Measurements from ENCODE around the gene SORCS2. TPM values are rescaled to one million over a fixed set of nuclear protein-coding genes. Genes with fewer than 3 reads are reported as not detected.

SORCS2 gene
- polyA plus RNA-seq, 1 donor (not counting 4 experiments of a cell fraction or from before 2014, with no cell fraction given) = 0.09 TPM

DNA sequence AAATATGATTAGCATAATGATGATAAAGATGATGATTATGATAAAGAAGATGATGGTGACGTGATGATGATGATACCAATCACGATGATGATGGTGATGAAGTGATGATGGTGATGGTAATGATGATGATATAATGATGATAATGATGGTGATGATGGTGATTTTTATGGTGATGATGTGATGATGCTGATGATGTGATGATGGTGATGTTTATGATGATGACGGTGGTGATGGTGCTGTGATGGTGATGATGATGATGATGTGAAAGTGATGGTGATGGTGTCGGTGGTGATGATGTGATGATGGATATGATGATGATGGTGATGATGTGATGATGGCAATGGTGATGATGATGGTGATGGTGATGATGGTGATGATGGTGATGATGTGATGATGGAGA lies 373.1 kb downstream of the SORCS2 start:
- Histone ChIP-seq H3K79me2 (ENCODE audit: control insufficient read depth, insufficient read depth, low read length) (no peaks in the 10 kb centered on the region), H3K27ac (ENCODE audit: control insufficient read depth, insufficient read depth, low read length) (no peak overlapping the region), H4K20me1 (ENCODE audit: control insufficient read depth, extremely low read depth, insufficient read depth, low read length) (no peaks in the 10 kb centered on the region), H3K4me2 (ENCODE audit: control insufficient read depth, extremely low read depth, insufficient read depth, low read depth, low read length) (no peak overlapping the region), H3K36me3 (ENCODE audit: control insufficient read depth in 2 of 2, extremely low read depth in 1 of 2, insufficient read depth in 2 of 2, low read length in 2 of 2) (no peaks in the 10 kb centered on the region), H2AFZ (ENCODE audit: control insufficient read depth, low read length) (no peak overlapping the region), H3K27me3 (ENCODE audit: control insufficient read depth, extremely low read depth, insufficient read depth, low read length) (no peaks in the 10 kb centered on the region), H3K4me3 (ENCODE audit: control insufficient read depth in 2 of 3, extremely low read depth in 1 of 3, insufficient read depth in 2 of 3, low read depth in 1 of 3, low read length in 3 of 3) (no peak overlapping the region), H3K4me1 (ENCODE audit: control insufficient read depth, extremely low read depth, insufficient read depth, low read length) (no peaks in the 10 kb centered on the region), H3K9ac (ENCODE audit: control insufficient read depth, extremely low read depth, insufficient read depth, low read length) (no peak overlapping the region), H3K9me3 (ENCODE audit: control insufficient read depth, low read depth, low read length) (peaks cover 7% of the 10 kb centered on the region), H3K9me1 (ENCODE audit: control insufficient read depth, extremely low read depth, insufficient read depth, low read length) (no peaks in the 10 kb centered on the region)
- no peak for FAIRE-seq
- DNase-seq (ENCODE audit: low read depth, low spot score) = no peak
- TF ChIP-seq, protein P1, sequence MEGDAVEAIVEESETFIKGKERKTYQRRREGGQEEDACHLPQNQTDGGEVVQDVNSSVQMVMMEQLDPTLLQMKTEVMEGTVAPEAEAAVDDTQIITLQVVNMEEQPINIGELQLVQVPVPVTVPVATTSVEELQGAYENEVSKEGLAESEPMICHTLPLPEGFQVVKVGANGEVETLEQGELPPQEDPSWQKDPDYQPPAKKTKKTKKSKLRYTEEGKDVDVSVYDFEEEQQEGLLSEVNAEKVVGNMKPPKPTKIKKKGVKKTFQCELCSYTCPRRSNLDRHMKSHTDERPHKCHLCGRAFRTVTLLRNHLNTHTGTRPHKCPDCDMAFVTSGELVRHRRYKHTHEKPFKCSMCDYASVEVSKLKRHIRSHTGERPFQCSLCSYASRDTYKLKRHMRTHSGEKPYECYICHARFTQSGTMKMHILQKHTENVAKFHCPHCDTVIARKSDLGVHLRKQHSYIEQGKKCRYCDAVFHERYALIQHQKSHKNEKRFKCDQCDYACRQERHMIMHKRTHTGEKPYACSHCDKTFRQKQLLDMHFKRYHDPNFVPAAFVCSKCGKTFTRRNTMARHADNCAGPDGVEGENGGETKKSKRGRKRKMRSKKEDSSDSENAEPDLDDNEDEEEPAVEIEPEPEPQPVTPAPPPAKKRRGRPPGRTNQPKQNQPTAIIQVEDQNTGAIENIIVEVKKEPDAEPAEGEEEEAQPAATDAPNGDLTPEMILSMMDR (optimal IDR thresholded peaks at IDR 0.05 in 1 of 3, IDR thresholded peaks at IDR 0.05 in 1 of 3, conservative IDR thresholded peaks at IDR 0.05 in 1 of 3; ENCODE audit: extremely low read depth in 1 of 3, insufficient read depth in 2 of 3, low read length in 3 of 3) = no peak
- TF ChIP-seq EZH2 (IDR thresholded peaks at IDR 0.05; ENCODE audit: low read length) = no peak
- dilution Hi-C loops (cut with MboI; ENCODE audit: extremely low pct_ligation_motif_present, low sequenced_read_pairs) = no loop called here

GRCh38 chr4:7569810-7570783 lies 377.8 kb downstream of the SORCS2 start:
- no peaks in the 10 kb centered on the region for H3K4me1 ChIP-seq (ENCODE audit: control insufficient read depth, extremely low read depth, insufficient read depth, low read length)
- no peaks in the 10 kb centered on the region for H3K79me2 ChIP-seq (ENCODE audit: control insufficient read depth, insufficient read depth, low read length)
- H3K27ac ChIP-seq (ENCODE audit: control insufficient read depth, insufficient read depth, low read length) = no peak overlapping the region
- dilution Hi-C loops (cut with MboI; ENCODE audit: extremely low pct_ligation_motif_present, low sequenced_read_pairs) = no loop called here
- peaks cover 24% of the 10 kb centered on the region for H3K9me3 ChIP-seq (ENCODE audit: control insufficient read depth, low read depth, low read length)
- no peak overlapping the region for H3K4me2 ChIP-seq (ENCODE audit: control insufficient read depth, extremely low read depth, insufficient read depth, low read depth, low read length)
- TF ChIP-seq, protein P1 (optimal IDR thresholded peaks at IDR 0.05 in 1 of 3, IDR thresholded peaks at IDR 0.05 in 1 of 3, conservative IDR thresholded peaks at IDR 0.05 in 1 of 3; ENCODE audit: extremely low read depth in 1 of 3, insufficient read depth in 2 of 3, low read length in 3 of 3) = no peak
- no peak for TF ChIP-seq EZH2 (IDR thresholded peaks at IDR 0.05; ENCODE audit: low read length)
- no peaks in the 10 kb centered on the region for H3K9me1 ChIP-seq (ENCODE audit: control insufficient read depth, extremely low read depth, insufficient read depth, low read length)
- H3K36me3 ChIP-seq (ENCODE audit: control insufficient read depth in 2 of 2, extremely low read depth in 1 of 2, insufficient read depth in 2 of 2, low read length in 2 of 2) = no peaks in the 10 kb centered on the region
- FAIRE-seq (no peak), DNase-seq (ENCODE audit: low read depth, low spot score) (no peak)
- no peak overlapping the region for H3K4me3 ChIP-seq (ENCODE audit: control insufficient read depth in 2 of 3, extremely low read depth in 1 of 3, insufficient read depth in 2 of 3, low read depth in 1 of 3, low read length in 3 of 3)
- no peaks in the 10 kb centered on the region for H3K27me3 ChIP-seq (ENCODE audit: control insufficient read depth, extremely low read depth, insufficient read depth, low read length)
- no peaks in the 10 kb centered on the region for H4K20me1 ChIP-seq (ENCODE audit: control insufficient read depth, extremely low read depth, insufficient read depth, low read length)
- no peak overlapping the region for H2AFZ ChIP-seq (ENCODE audit: control insufficient read depth, low read length)
- H3K9ac ChIP-seq (ENCODE audit: control insufficient read depth, extremely low read depth, insufficient read depth, low read length) = no peak overlapping the region

Data from keratinocyte (primary cell).